BLaER1 (cell line): Measurements from ENCODE around the gene SGIP1.
A peak's percentile ranks its signal among the peaks of the same experiment; 100 is the strongest.

ENCODE experiments used
- H3K27ac ChIP-seq: shearing (Covaris generic); formaldehyde crosslinking; 2 replicates; pipeline ENCODE4 v1.8.1; 2022
- H3K27me3 ChIP-seq: shearing (Covaris generic); formaldehyde crosslinking; 2 replicates; pipeline ENCODE4 v1.8.1; 2022
- H3K36me3 ChIP-seq: shearing (Covaris generic); formaldehyde crosslinking; 2 replicates; pipeline ENCODE4 v1.8.1; 2022
- H3K4me1 ChIP-seq: shearing (Covaris generic); formaldehyde crosslinking; 2 replicates; pipeline ENCODE4 v1.8.1; 2022
- H3K4me2 ChIP-seq: shearing (Covaris generic); formaldehyde crosslinking; 2 replicates; pipeline ENCODE4 v1.8.1; 2022
- H3K4me3 ChIP-seq: shearing (Covaris generic); formaldehyde crosslinking; 2 replicates; pipeline ENCODE4 v1.8.1; 2022
- H3K9ac ChIP-seq: shearing (Covaris generic); formaldehyde crosslinking; 2 replicates; pipeline ENCODE4 v1.8.1; 2022
- H3K9me3 ChIP-seq: shearing (Covaris generic); formaldehyde crosslinking; 2 replicates; pipeline ENCODE4 v1.8.1; 2022
- H4K20me1 ChIP-seq: shearing (Covaris generic); formaldehyde crosslinking; 2 replicates; pipeline ENCODE4 v1.8.1; 2022
- Cebpa-rat ChIP-seq: shearing (Covaris generic); IDR thresholded peaks from 2 replicates; pipeline ENCODE4 v1.8.1; 2022

SGIP1 gene

DNA sequence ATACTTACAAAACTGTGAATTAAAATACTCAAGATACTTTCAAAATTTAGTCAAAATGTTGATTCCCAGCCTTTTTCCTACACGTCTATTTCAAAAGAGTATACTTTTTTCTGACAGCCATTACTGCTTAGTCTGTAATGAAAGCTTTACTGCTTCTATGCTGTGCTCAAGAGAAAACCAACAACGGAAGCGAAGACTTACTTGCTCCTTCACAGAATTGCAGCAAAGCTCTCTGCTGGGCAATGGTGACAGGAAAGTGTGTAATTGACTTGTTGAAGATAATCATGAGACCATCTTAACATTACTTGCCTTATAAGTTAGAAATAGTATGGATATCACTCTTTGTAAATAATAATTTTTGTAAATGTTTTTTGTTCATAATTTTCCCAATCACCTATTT is 216.6 kb downstream of the SGIP1 start:
- Histone ChIP-seq H3K4me2 (no peak overlapping the region), H3K4me3 (no peak overlapping the region), H3K9me3 (peaks cover 8% of the 10 kb centered on the region), H3K4me1 (peaks cover 12% of the 10 kb centered on the region), H3K27me3 (peaks cover 21% of the 10 kb centered on the region), H3K27ac (no peak overlapping the region), H4K20me1 (no peaks in the 10 kb centered on the region), H3K36me3 (no peaks in the 10 kb centered on the region), H3K9ac (no peak overlapping the region)
- TF ChIP-seq Cebpa-rat = no peak

DNA sequence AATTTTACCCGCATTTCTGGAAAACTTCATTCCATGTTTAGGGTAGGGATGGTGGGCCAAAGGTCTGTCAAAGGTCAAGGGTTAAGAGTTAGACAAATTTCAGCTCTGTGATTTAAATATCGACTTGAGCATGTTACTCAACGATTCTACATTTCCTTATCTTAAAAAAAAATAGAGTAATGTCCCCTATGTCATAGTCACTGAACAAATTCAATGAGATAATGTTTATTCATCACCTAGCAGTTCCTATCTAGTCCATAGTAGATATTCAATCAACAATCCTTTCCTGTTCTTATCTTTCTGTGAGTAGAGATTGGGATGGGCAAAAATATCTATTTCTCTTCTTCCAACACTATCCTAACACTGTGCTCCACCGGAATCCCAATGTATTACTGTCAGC is 217.2 kb downstream of the SGIP1 start:
- Histone ChIP-seq H3K9me3 (peaks cover 8% of the 10 kb centered on the region), H4K20me1 (no peaks in the 10 kb centered on the region), H3K36me3 (no peaks in the 10 kb centered on the region), H3K4me2 (no peak overlapping the region), H3K4me3 (no peak overlapping the region), H3K27me3 (peaks cover 21% of the 10 kb centered on the region), H3K9ac (no peak overlapping the region), H3K4me1 (peaks cover 12% of the 10 kb centered on the region), H3K27ac (no peak overlapping the region)
- no peak for TF ChIP-seq Cebpa-rat

DNA sequence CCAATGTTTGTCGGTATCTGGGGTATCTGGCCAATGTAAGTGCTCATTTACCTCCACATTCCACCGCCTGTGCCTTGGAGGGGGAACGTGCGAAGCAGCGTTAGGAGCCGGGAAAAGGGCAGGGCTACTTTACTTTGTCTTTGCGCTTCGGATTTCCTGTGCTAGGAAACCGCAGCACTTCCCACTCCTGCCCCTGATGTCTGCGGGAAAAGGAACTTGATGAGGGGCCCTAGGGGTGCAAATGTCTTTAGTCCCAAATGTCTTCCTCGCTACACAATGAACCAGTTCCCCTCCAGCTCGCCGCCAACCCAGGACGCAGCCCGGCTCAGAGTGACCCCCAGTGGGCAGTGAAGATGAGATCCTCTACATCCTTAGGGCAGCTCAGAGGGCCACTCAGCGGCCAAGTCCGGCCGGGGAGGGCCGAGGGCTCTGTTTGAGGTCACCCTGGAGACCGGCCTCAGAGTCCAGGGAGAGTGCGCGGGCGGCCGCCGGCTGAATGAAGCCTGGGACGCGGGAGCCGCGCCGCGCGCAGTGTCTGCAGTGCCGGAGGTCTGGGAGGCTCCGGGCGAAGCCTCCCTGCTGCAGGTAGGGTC is 218.1 kb downstream of the SGIP1 start, which contains the start of gene DYNLT5:
Gene DYNLT5 (plus strand): TSS at position 460 of the 593 bp plus-strand sequence. CDS start 2,200 bp downstream, outside the sequence.
- Histone ChIP-seq H3K27me3 (peaks cover 21% of the 10 kb centered on the region), H3K36me3 (no peaks in the 10 kb centered on the region), H3K4me2 (peak within 1 kb of the TSS; percentile 75), H3K4me3 (peak within 1 kb of the TSS; percentile 48), H3K27ac (no peak within 1 kb of the TSS), H4K20me1 (no peaks in the 10 kb centered on the region), H3K9me3 (peaks cover 8% of the 10 kb centered on the region), H3K9ac (no peak within 1 kb of the TSS), H3K4me1 (peaks cover 12% of the 10 kb centered on the region)
- no peak for TF ChIP-seq Cebpa-rat

DNA sequence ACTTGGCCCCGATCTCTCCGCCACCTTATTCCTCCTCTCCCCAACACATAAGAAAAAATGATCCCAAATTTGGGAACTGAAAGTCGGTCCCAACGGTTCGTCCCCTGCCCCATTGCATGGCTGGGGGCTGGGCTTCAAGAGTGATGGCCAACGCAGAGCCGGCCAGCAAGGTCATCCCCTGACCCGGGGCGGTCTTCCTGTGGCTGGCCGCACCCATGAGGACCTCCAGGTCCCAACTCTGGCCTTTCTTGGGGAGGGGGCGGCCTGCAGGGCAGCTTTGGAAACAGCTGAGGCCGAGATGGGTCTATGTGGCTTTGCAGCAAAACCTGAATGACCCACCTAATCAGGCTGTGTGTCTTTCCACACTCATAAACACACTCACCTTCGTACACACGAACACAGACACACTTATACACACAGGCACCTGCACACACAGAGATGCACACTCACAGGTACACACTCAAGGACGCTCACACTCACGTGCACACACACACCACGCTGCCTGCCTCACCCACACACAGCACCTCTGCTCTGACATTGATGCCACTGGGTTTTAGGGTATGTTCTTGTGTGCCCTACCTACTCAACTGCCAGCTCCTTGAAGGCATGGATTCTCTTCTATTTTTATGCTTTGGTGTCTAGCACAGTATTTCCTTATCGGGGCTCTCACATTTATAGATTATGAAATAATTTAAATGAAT is 218.9 kb downstream of the SGIP1 start:
- TF ChIP-seq Cebpa-rat = no peak
- peaks cover 8% of the 10 kb centered on the region for H3K9me3 ChIP-seq
- H3K4me1 ChIP-seq = peaks cover 12% of the 10 kb centered on the region
- H3K4me3 ChIP-seq = peak overlapping the region; percentile 48
- no peaks in the 10 kb centered on the region for H3K36me3 ChIP-seq
- H3K4me2 ChIP-seq = peak overlapping the region; percentile 75
- H3K27me3 ChIP-seq = peaks cover 21% of the 10 kb centered on the region
- H4K20me1 ChIP-seq = no peaks in the 10 kb centered on the region
- H3K9ac ChIP-seq = no peak overlapping the region
- H3K27ac ChIP-seq = no peak overlapping the region

DNA sequence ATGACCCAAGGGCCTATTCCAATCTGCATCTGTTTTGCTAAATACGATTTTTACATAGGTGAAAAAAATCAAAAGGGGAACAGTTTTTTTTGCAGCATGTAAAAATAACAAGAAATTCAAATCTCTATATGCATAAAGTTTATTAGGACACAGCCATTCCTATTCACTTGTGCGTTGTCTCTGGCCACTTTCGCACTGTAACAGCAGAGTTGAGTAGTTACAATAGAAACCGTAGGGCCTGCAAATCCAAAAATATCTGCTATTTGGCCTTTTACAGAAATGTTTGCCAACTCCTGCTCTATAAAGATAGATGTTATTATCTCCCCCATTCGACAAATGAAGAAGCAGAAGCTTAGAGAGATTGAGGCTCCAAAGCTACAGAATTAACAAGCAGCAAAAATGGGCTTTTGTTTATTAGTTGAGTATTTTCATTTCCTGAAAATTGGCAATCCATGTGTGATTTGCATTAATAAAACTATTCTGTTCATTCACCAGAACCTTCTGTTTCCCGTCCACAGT is 223.8 kb downstream of the SGIP1 start:
- Histone ChIP-seq H4K20me1 (no peaks in the 10 kb centered on the region), H3K9me3 (peaks cover 3% of the 10 kb centered on the region), H3K4me2 (no peak overlapping the region), H3K36me3 (no peaks in the 10 kb centered on the region), H3K4me1 (peaks cover 2% of the 10 kb centered on the region; the same call in 1 of the 2 replicates), H3K9ac (no peak overlapping the region), H3K4me3 (no peak overlapping the region), H3K27me3 (peaks cover 5% of the 10 kb centered on the region), H3K27ac (no peak overlapping the region)
- TF ChIP-seq Cebpa-rat = no peak

DNA sequence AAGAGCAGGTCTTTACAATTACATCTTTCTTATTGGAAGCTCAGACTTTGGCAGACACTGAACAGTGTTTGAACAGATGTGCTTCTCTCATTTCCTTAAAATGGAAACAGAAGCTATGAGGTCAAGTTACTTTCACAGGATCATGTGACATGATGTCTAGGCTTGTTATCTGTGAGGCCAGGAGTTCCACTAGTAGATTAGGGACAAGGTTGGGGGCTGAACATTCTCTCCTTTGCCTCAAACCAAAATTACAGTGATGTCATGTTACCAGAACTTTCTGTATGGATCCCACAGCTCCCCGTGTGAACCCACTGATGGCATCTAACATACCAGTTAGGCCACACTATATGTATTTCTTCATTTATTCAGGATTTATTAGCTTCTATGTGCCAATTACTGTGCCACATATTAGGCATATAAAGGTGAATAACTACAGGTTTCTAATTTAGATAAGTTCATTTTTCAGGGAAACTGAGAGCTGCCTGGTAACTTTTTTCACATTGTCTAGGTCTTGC is 224.3 kb downstream of the SGIP1 start:
- H3K36me3 ChIP-seq = no peaks in the 10 kb centered on the region
- no peak overlapping the region for H3K27ac ChIP-seq
- TF ChIP-seq Cebpa-rat = no peak
- H3K9ac ChIP-seq = no peak overlapping the region
- H3K27me3 ChIP-seq = peaks cover under 1% of the 10 kb centered on the region; the same call in 1 of the 2 replicates
- no peak overlapping the region for H3K4me2 ChIP-seq
- H4K20me1 ChIP-seq = no peaks in the 10 kb centered on the region
- no peaks in the 10 kb centered on the region for H3K4me1 ChIP-seq
- H3K9me3 ChIP-seq = peaks cover 7% of the 10 kb centered on the region
- no peak overlapping the region for H3K4me3 ChIP-seq

DNA sequence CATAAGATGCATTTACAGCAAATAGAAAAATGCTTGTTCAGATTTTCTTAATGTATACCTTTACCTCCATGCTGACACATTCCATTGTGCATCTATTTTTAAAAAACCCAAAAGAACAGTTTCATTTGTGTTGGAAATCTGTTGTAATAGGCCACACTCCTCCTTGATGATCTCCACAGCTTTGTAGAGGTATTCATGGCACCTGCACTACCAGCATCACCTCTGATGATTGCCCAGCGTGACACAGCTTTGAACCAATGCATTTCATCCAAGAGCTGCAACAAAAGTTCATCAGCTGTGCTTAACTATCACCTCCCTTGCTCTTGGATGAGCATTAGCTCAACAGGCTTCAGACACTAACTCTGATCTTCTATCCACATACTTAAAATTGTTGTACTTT is 226.6 kb downstream of the SGIP1 start:
- Histone ChIP-seq H3K27ac (no peak overlapping the region), H3K9me3 (peaks cover 10% of the 10 kb centered on the region), H3K27me3 (no peaks in the 10 kb centered on the region), H4K20me1 (no peaks in the 10 kb centered on the region), H3K9ac (no peak overlapping the region), H3K4me2 (no peak overlapping the region), H3K4me3 (no peak overlapping the region), H3K36me3 (no peaks in the 10 kb centered on the region), H3K4me1 (no peaks in the 10 kb centered on the region)
- TF ChIP-seq Cebpa-rat = no peak

DNA sequence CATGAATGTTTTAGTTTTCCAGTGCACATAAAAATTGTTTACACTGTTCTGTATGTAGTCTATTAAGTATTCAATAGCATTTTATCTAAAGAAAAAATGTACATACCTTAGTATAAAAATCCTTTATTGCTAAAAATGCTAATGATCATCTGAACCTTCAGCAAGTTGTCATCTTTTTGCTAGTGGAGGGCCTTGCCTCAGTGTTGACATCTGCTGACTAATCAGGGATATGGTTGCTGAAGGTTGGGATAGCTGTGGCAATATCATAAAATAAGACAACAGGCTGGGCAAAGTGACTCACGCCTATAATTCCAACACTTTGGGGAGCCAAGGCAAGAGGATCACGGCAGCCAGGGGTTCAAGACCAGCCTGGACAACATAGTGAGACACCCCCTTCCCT is 227.3 kb downstream of the SGIP1 start:
- no peaks in the 10 kb centered on the region for H4K20me1 ChIP-seq
- no peak overlapping the region for H3K27ac ChIP-seq
- H3K36me3 ChIP-seq = no peaks in the 10 kb centered on the region
- TF ChIP-seq Cebpa-rat = no peak
- H3K27me3 ChIP-seq = no peaks in the 10 kb centered on the region
- H3K4me2 ChIP-seq = no peak overlapping the region
- no peak overlapping the region for H3K9ac ChIP-seq
- no peak overlapping the region for H3K4me3 ChIP-seq
- peaks cover 10% of the 10 kb centered on the region for H3K9me3 ChIP-seq
- H3K4me1 ChIP-seq = no peaks in the 10 kb centered on the region

DNA sequence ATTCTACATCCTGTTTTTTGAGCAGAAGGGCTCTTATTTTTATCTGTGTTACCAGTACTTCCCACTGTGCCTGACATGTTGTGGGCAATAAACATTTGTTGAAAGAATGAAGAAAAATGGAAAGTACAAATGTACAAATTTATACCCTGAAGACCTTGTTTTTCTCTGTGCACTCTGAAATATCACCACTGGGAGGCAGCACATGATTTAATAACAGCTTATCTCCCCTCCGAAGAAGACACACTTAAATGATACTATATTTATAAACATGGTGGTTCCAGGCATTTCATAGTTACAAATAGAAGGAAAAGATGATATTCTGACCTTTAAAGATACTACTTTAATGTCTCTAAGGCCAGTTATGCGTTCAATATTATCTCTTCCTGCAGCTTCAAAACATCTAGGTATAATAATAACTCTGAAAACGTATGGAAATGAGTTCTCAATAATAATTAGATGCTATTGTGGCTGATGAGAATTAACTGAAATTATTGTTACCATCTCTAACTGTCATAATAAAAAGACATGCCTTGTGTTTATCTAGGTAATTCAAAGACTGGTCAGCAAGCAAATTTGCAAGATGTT is 231.1 kb downstream of the SGIP1 start:
- TF ChIP-seq Cebpa-rat = no peak
- no peaks in the 10 kb centered on the region for H4K20me1 ChIP-seq
- no peaks in the 10 kb centered on the region for H3K4me1 ChIP-seq
- no peaks in the 10 kb centered on the region for H3K36me3 ChIP-seq
- no peak overlapping the region for H3K4me2 ChIP-seq
- H3K4me3 ChIP-seq = no peak overlapping the region
- no peak overlapping the region for H3K9ac ChIP-seq
- H3K9me3 ChIP-seq = peaks cover 10% of the 10 kb centered on the region
- H3K27ac ChIP-seq = no peak overlapping the region
- H3K27me3 ChIP-seq = no peaks in the 10 kb centered on the region

DNA sequence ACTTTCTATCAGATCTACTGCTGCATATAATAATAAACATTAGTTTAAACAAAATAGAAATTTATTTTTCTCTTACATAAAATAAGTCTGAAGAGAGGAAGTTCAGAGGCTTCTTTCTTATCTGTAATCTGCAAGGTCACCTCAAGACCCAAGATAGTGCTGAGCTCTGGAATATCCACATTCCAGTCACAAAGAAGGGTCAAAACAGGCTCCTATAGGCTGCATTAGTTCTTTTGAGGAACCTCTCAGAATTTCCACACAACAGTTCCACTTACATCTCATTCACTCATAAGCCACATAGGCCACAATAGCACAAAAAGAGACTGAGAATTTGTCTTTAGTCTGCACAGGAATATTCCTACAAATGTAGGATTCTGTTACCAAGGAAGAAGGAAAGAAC is 233.7 kb downstream of the SGIP1 start:
- Histone ChIP-seq H3K4me3 (no peak overlapping the region), H3K9me3 (peaks cover 9% of the 10 kb centered on the region), H3K4me2 (no peak overlapping the region), H3K27ac (no peak overlapping the region), H3K9ac (no peak overlapping the region), H3K36me3 (no peaks in the 10 kb centered on the region), H4K20me1 (no peaks in the 10 kb centered on the region), H3K4me1 (no peaks in the 10 kb centered on the region), H3K27me3 (no peaks in the 10 kb centered on the region)
- TF ChIP-seq Cebpa-rat = no peak
